ENCODE measurements around the gene QPCTL.

QPCTL gene

GRCh38 chr19:45692187-45693105 is at the start of gene QPCTL:
Gene QPCTL (plus strand): TSS chr19:45692666. CDS start chr19:45692704, 38 bp downstream.
- peak; percentile 93 for DNase-seq (ENCODE audit: low read depth)

GRCh38 chr19:45643024-45643926 is 49.2 kb upstream of the QPCTL start:
- peak; percentile 80 for DNase-seq (ENCODE audit: low read depth)

GRCh38 chr19:45643927-45644771 is 48.3 kb upstream of the QPCTL start:
- DNase-seq (ENCODE audit: low read depth) = no peak

GRCh38 chr19:45645068-45645630 is 47.3 kb upstream of the QPCTL start:
- no peak for DNase-seq (ENCODE audit: low read depth)

GRCh38 chr19:45645631-45646344 is 46.7 kb upstream of the QPCTL start:
- peak; percentile 47 for DNase-seq (ENCODE audit: low read depth)

- DNase-seq (ENCODE audit: low read depth) = no peak
Observed at GRCh38 chr19:45646345-45646698, 46.1 kb upstream of the QPCTL start.

GRCh38 chr19:45650722-45651121 is 41.7 kb upstream of the QPCTL start:
- DNase-seq (ENCODE audit: low read depth) = no peak

GRCh38 chr19:45653634-45654033 is 38.8 kb upstream of the QPCTL start:
- DNase-seq (ENCODE audit: low read depth) = no peak

GRCh38 chr19:45655073-45655472 is 37.4 kb upstream of the QPCTL start:
- DNase-seq (ENCODE audit: low read depth) = no peak

GRCh38 chr19:45657520-45658167 is 34.8 kb upstream of the QPCTL start:
- no peak for DNase-seq (ENCODE audit: low read depth)

- DNase-seq (ENCODE audit: low read depth) = no peak
Observed at GRCh38 chr19:45659096-45659729, 33.3 kb upstream of the QPCTL start.

GRCh38 chr19:45660636-45661035 is 31.8 kb upstream of the QPCTL start:
- no peak for DNase-seq (ENCODE audit: low read depth)

- DNase-seq (ENCODE audit: low read depth) = no peak
Observed at GRCh38 chr19:45663800-45664199, 28.7 kb upstream of the QPCTL start.

- DNase-seq (ENCODE audit: low read depth) = no peak
Observed at GRCh38 chr19:45664575-45664974, 27.9 kb upstream of the QPCTL start.

GRCh38 chr19:45667620-45668341 is 24.7 kb upstream of the QPCTL start, which contains the start of gene GIPR:
Gene GIPR (plus strand): TSS chr19:45668221. CDS start chr19:45669521, 1,300 bp downstream.
- peak; percentile 39 for DNase-seq (ENCODE audit: low read depth)

GRCh38 chr19:45668342-45668871 is 24.1 kb upstream of the QPCTL start:
- DNase-seq (ENCODE audit: low read depth) = no peak

GRCh38 chr19:45670670-45671453 is 21.6 kb upstream of the QPCTL start:
- peak; percentile 30 for DNase-seq (ENCODE audit: low read depth)

- DNase-seq (ENCODE audit: low read depth) = no peak
Observed at GRCh38 chr19:45674946-45675345, 17.5 kb upstream of the QPCTL start.
